ENCODE measurements around the gene FRYL.

DNA sequence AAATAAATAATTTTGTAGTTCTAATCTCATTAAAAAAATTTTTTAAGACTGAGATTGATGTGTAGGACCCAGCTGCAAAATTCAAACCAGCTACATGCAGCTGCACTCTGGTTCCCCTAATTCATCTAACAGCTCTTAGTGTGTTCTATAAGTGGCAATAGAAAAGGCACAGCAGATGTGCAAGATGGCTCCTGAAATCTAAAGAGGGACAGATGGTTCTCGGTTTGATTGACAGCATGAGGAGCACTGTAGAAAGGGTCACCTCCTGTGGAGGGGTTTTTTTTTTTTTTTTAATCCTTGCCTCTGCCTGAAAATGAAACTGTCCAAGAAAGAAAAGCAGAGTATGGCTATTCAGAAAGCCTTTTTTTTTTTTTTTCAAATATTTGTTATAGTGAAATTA is 33.9 kb upstream of the FRYL start:
- TF ChIP-seq, protein P1, sequence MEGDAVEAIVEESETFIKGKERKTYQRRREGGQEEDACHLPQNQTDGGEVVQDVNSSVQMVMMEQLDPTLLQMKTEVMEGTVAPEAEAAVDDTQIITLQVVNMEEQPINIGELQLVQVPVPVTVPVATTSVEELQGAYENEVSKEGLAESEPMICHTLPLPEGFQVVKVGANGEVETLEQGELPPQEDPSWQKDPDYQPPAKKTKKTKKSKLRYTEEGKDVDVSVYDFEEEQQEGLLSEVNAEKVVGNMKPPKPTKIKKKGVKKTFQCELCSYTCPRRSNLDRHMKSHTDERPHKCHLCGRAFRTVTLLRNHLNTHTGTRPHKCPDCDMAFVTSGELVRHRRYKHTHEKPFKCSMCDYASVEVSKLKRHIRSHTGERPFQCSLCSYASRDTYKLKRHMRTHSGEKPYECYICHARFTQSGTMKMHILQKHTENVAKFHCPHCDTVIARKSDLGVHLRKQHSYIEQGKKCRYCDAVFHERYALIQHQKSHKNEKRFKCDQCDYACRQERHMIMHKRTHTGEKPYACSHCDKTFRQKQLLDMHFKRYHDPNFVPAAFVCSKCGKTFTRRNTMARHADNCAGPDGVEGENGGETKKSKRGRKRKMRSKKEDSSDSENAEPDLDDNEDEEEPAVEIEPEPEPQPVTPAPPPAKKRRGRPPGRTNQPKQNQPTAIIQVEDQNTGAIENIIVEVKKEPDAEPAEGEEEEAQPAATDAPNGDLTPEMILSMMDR (IDR thresholded peaks at IDR 0.05), result no peak
- TF ChIP-seq POLR2A (IDR thresholded peaks at IDR 0.05), result no peak

All from lower leg skin (tissue), 3 donors.